Subcutaneous abdominal adipose tissue (tissue), 5 donors: ENCODE results near the gene MCFD2.
A peak's percentile ranks its signal among the peaks of the same experiment; 100 is the strongest.

Experiments
- H3K27ac ChIP-seq: one replicate; pipeline ENCODE4 v1.7.0; 2013; ENCODE audit warnings: low read depth, mild to moderate bottlenecking, inconsistent platforms, low read length, moderate library complexity
- H3K27me3 ChIP-seq, 5 donors: one replicate each; pipeline ENCODE4 v1.7.0; 2013; ENCODE audit warnings: low read length in 5 of 5, inconsistent platforms in 1 of 5; ENCODE audit not compliant: control insufficient read depth in 5 of 5, insufficient read depth in 4 of 5
- H3K36me3 ChIP-seq, 5 donors: one replicate each; pipeline ENCODE4 v1.7.0; 2013; ENCODE audit warnings: low read length in 5 of 5; ENCODE audit not compliant: control insufficient read depth in 5 of 5, insufficient read depth in 5 of 5
- H3K4me1 ChIP-seq, 5 donors: one replicate each; pipeline ENCODE4 v1.7.0; 2013; ENCODE audit warnings: low read length in 5 of 5, mild to moderate bottlenecking in 3 of 5, moderate library complexity in 1 of 5; ENCODE audit not compliant: control insufficient read depth in 5 of 5, insufficient read depth in 5 of 5
- H3K4me3 ChIP-seq, 5 donors: one replicate each; pipeline ENCODE4 v1.7.0; 2013; ENCODE audit warnings: low read length in 5 of 5, low read depth in 1 of 5
- H3K9ac ChIP-seq, 5 donors: one replicate each; pipeline ENCODE4 v1.7.0; 2013; ENCODE audit warnings: low read length in 5 of 5, mild to moderate bottlenecking in 4 of 5, moderate library complexity in 3 of 5
- H3K9me3 ChIP-seq, 5 donors: one replicate each; pipeline ENCODE4 v1.7.0; 2013; ENCODE audit warnings: low read length in 5 of 5; ENCODE audit not compliant: control insufficient read depth in 5 of 5
- donor health status: healthy.
- donor health status: healthy.
- donor health status: healthy.
- donor health status: healthy.
- donor health status: healthy.

Gene MCFD2

DNA sequence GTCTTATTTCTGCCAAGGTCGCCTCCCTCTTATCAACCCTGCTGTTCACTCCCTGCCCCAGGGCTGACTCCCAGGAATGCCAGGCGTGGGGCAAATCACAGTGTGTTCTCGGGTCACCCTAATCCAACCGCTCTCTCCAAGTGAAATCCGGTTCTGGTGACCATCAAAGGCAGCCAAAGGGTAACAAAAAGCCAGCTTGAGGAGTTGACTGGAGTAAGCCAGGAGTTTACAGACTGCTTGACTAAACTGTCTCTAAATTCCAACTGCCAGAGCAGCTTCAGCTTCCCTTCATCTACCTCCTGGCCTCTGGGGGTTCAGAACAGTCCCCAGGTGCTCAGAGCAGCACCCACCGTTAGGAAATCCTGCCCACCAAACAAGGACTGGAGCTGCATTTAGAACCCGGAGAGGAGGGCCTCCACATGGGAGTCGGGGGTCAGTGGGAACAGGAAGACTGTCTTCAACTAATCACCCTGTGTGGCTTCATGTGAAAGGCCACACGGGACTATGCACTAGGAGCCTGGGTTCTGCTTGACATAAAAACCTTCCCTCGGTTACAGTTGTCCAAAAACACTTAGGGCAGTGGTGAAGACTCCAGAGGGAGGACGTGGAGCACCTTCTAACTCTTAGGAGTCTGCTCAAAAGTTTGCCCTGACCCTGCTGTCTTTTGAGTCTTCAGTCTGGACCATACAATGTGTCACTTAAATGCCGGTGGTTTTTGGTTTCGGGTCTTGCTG, 24.2 kb upstream of the MCFD2 start:
- Histone ChIP-seq H3K36me3 (no peaks in the 10 kb centered on the region), H3K27ac (peak overlapping the region; percentile 96), H3K4me1 (peaks cover 4 to 48% (median 38%) of the 10 kb centered on the region in 5 donors), H3K4me3 (peak overlapping the region in 4 of 5 donors; percentile 61 to 98 (median 62)), H3K27me3 (no peaks in the 10 kb centered on the region), H3K9me3 (no peaks in the 10 kb centered on the region), H3K9ac (peak overlapping the region; percentile 30 to 90 (median 82))

DNA sequence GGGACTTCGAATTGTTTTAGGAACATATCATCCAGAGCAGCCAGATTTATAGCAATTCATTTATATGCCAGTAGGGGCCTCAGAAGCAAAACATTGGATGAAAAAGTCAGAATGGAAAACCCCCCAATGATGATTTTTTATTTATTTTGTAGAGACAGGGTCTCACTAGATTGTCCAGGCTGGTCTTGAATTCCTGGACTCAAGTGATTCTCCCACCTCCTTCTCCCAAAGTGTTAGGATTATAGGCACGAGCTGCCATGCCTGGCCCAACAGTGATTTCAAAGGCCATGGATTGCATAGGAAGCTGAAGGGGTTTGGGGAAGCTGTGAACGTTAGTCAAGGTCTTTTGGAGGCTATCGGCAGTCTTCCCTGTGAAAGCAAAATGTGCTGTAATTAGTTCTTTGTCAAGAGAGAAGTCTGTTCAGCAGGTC, 21.9 kb upstream of the MCFD2 start:
- Histone ChIP-seq H3K36me3 (no peaks in the 10 kb centered on the region), H3K4me3 (no peak overlapping the region), H3K9ac (no peak overlapping the region), H3K27ac (no peak overlapping the region), H3K4me1 (peaks cover 4 to 26% (median 18%) of the 10 kb centered on the region in 5 donors), H3K9me3 (no peaks in the 10 kb centered on the region), H3K27me3 (no peaks in the 10 kb centered on the region)

DNA sequence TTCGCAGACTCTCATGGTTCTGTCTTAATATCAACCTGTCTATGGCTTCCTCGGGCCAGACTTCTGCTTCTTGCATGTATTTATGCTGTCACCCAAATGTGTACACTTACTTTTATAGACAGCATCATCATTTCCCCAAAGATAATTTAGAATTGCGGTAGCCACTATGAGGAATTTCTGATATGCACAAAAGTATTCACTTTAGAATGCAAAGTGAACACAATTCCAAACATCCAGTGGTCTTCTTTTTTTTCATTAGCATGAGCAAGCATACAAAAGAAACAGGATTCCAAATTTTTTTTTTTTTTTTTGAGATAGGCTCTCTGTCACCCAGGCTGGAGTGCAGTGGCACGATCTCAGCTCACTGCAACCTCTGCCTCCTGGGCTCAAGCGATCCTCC, 21.0 kb upstream of the MCFD2 start:
- H3K4me1 ChIP-seq = peaks cover 4 to 17% (median 11%) of the 10 kb centered on the region in 5 donors
- no peak overlapping the region for H3K4me3 ChIP-seq
- H3K9me3 ChIP-seq = no peaks in the 10 kb centered on the region
- H3K36me3 ChIP-seq = no peaks in the 10 kb centered on the region
- no peak overlapping the region for H3K9ac ChIP-seq
- no peaks in the 10 kb centered on the region for H3K27me3 ChIP-seq
- H3K27ac ChIP-seq = no peak overlapping the region

DNA sequence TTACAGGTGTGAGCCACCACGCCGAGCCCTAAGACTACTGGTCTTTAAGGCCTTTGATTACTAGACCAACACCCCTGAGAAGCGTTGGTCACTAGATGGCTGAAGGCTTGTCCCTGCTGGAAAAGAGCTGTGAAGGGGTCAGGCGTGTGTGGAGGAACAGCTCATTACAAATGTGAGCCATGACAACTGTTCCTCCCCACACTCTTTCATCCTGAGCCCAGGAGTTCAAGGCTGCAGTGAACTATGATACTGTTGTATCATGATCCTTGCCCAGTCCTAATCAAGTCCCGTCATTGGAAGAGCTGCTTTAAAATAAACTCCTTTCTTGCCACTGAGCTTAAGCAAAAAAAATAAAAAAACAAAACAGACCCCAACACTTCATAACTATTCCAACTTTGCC, 19.5 kb upstream of the MCFD2 start:
- Histone ChIP-seq H3K36me3 (no peaks in the 10 kb centered on the region), H3K4me3 (no peak overlapping the region), H3K9ac (no peak overlapping the region), H3K9me3 (no peaks in the 10 kb centered on the region), H3K27ac (no peak overlapping the region), H3K27me3 (no peaks in the 10 kb centered on the region), H3K4me1 (peaks cover 4 to 7% (median 5%) of the 10 kb centered on the region in 5 donors)

DNA sequence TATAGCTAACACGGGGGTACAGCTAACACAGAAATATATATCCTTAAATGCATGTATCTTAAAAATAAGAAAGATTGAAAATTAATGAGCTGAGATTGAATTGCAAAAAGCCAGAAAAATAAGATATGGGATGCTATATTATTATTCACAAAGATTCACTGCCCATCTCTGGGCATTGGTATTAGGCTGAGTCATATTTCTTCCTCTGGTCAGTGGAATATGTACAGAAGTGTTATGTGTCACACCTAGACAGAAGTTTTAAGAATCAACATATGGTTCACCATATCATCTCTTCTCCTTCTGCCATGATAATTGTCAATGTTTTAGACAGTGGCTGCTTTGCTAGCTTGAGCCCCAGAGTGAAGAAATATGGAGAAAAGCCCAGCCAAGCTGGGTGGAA, 14.0 kb upstream of the MCFD2 start:
- no peaks in the 10 kb centered on the region for H3K36me3 ChIP-seq
- H3K4me1 ChIP-seq = peaks cover 0 to 2% (median 2%) of the 10 kb centered on the region in 5 donors
- no peak overlapping the region for H3K27ac ChIP-seq
- H3K9ac ChIP-seq = no peak overlapping the region
- peaks cover 0 to 3% (median 0%) of the 10 kb centered on the region in 5 donors for H3K9me3 ChIP-seq
- H3K4me3 ChIP-seq = no peak overlapping the region
- H3K27me3 ChIP-seq = no peaks in the 10 kb centered on the region

DNA sequence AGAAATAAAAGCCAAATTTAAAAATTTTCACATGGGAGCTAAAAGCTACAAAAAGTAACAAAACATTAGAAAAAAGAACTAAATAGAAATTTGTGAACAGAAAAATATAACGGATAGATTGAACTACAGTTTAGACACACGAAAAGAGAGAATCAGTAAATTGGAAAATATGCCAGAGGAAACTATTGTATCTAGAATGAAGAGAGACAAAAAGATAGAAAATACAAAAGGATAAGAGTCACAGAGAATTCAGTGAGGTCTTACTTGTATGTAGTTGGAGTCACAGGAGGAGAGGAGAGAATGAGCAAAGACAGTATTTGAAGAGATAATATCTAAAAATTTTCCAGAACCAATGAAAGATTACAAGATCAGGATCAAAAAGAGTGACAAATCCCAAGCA, 11.3 kb upstream of the MCFD2 start:
- no peaks in the 10 kb centered on the region for H3K27me3 ChIP-seq

DNA sequence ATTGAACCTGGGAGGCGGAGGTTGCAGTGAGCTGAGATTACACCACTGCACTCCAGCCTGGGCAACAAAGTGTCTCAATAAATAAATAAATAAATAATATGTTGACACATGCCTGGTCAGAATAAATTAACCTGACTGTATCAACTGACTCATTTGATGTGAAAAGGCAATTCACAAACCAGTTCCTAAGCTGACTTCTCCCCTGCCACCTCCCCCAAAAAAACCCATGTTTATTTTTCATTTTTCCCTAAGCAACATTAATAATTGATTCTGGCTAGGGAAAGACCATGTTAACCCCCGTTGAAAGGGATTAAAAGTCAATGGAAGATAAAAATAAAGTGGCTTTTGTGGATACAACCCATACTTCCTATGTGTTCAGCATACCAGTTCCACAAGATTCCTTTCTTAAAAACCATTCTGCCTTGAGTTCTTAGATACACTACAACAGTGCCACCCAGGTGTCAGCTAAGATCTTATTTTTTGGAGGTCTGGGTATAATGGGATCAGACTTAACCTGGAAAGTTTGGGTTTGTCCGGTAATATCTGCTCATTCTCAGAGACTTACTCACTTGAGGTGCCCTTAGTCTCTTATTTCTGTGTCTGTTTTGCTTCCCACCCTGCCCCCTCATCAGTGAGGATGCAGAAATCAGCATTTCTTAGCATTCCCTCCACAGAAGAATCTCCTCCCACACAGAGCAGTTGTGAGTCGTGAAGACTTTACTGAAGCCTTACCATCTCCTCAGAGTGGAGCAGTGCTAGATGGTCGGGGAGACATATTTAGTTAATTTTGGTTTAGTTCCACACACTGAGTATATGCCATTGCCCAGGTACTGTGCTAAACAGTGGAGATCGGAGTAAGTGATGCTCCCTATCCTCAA, 10.1 kb upstream of the MCFD2 start:
- Histone ChIP-seq H3K4me3 (peak overlapping the region in 1 of 5 donors; percentile 2), H3K4me1 (peaks cover 0 to 6% (median 3%) of the 10 kb centered on the region in 5 donors), H3K36me3 (no peaks in the 10 kb centered on the region), H3K27ac (no peak overlapping the region), H3K27me3 (no peaks in the 10 kb centered on the region), H3K9ac (no peak overlapping the region), H3K9me3 (peaks cover 0 to 3% (median 0%) of the 10 kb centered on the region in 5 donors)

More for the DNA sequence above, 11.3 kb upstream of the MCFD2 start:
- H3K36me3 ChIP-seq = no peaks in the 10 kb centered on the region
- H3K27ac ChIP-seq = no peak overlapping the region
- no peak overlapping the region for H3K9ac ChIP-seq
- peaks cover 0 to 6% (median 3%) of the 10 kb centered on the region in 5 donors for H3K4me1 ChIP-seq
- peaks cover 0 to 3% (median 0%) of the 10 kb centered on the region in 5 donors for H3K9me3 ChIP-seq
- no peak overlapping the region for H3K4me3 ChIP-seq

DNA sequence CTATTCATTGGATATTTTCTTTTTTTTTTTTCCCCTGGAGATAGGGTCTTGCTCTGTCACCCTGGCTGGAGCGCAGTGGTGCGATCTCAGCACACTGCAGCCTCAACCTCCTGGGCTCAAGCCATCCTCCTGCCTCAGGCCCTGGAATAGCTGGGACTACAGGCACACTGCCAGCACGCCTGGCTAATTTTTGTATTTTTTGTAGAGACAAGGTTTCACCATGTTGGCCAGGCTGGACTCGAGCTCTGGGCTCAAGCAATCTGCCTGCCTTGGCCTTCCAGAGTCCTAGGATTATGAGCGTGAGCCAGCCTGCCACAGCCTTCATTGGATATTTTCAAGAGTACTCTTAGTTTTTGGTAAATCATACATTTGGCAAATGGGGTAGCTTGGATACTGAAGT, 9.0 kb upstream of the MCFD2 start:
- H3K4me1 ChIP-seq = peaks cover 0 to 6% (median 3%) of the 10 kb centered on the region in 5 donors
- H3K27me3 ChIP-seq = no peaks in the 10 kb centered on the region
- H3K27ac ChIP-seq = no peak overlapping the region
- no peaks in the 10 kb centered on the region for H3K36me3 ChIP-seq
- peak overlapping the region in 1 of 5 donors; percentile 20 for H3K9ac ChIP-seq
- H3K4me3 ChIP-seq = no peak overlapping the region
- peaks cover 0 to 3% (median 0%) of the 10 kb centered on the region in 5 donors for H3K9me3 ChIP-seq

DNA sequence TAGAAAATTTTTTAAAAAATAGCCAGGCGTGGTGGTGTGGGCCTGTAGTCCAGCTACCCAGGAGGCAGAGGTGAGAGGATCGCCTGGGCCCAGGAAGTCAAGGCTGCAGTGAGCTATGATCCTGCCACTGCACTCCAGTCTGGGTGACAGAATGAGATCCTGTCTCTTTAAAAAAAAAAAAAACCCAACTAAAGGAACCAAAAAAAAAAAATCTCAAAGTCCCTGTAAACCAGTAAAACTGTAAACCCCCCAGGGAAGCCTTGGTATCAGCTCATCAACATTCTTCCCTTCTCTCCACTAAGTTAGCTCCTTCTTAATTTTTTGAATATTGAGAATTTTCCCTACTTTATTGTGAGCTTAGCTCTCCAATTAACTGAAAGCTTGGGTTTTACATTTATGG, 8.4 kb upstream of the MCFD2 start:
- H3K27ac ChIP-seq = no peak overlapping the region
- H3K9me3 ChIP-seq = peaks cover 0 to 3% (median 0%) of the 10 kb centered on the region in 5 donors
- H3K9ac ChIP-seq = no peak overlapping the region
- no peak overlapping the region for H3K4me3 ChIP-seq
- H3K36me3 ChIP-seq = no peaks in the 10 kb centered on the region
- H3K27me3 ChIP-seq = no peaks in the 10 kb centered on the region
- H3K4me1 ChIP-seq = peaks cover 0 to 6% (median 3%) of the 10 kb centered on the region in 5 donors

DNA sequence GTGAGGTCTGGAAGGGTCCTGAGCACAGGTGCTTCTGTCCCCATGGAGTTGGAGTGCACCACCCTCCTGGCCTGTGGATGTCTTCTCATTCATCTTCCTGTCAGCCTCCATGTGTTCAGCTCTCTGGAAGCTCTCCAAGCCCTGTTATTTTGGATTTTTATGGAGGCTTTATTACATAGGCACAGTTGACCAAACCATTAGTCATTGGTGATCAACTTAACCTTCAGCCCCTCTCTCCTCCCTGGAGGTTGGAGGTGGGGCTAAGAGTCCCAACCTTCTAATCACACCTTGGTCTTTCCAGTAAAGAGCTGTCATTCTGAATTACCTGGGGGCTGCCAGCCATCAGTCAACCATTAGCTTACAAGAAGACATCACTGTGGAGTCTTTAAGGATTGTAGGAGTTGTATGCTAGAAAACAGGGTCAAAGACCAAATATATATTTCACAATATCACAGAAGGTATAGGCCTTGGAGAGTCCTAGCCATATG, 7.5 kb upstream of the MCFD2 start:
- Histone ChIP-seq H3K27ac (no peak overlapping the region), H3K4me1 (peaks cover 0 to 6% (median 3%) of the 10 kb centered on the region in 5 donors)

More for the DNA sequence above, 7.5 kb upstream of the MCFD2 start:
- no peaks in the 10 kb centered on the region for H3K27me3 ChIP-seq
- no peak overlapping the region for H3K4me3 ChIP-seq
- peaks cover 0 to 3% (median 0%) of the 10 kb centered on the region in 5 donors for H3K9me3 ChIP-seq
- no peaks in the 10 kb centered on the region for H3K36me3 ChIP-seq
- no peak overlapping the region for H3K9ac ChIP-seq
